H1 (cell line): Measurements from ENCODE around the gene MRPL54. TPM values are rescaled to one million over a fixed set of nuclear protein-coding genes. Genes with fewer than 3 reads are reported as not detected.

Experiments
- CTCF ChIA-PET: fragments of 300-600 bp; sonication (Branson Sonifier 250); formaldehyde crosslinking; loops from one replicate; lab custom pipeline; 2021; ENCODE audit not compliant: partially characterized antibody; lab: Charles Lee
- POLR2A ChIA-PET: fragments of 300-600 bp; sonication (Branson Sonifier 250); formaldehyde crosslinking; loops from one replicate; lab custom pipeline; 2021; ENCODE audit warnings: inconsistent platforms; ENCODE audit not compliant: partially characterized antibody; lab: Charles Lee
- DNase-seq, 2 experiments: peaks; one replicate each; pipeline versions ENCODE4 v3.0.0 to v3.0.0-alpha.2; 2010 to 2022; ENCODE audit warnings: low spot score in 2 of 2, low read depth in 1 of 2, mixed read lengths in 1 of 2
- FAIRE-seq: peaks from 2 replicates; lab custom pipeline; 2011; peaks lifted over from hg19 to GRCh38; lab: Jason Lieb, UNC
- H2AFZ ChIP-seq: 2 replicates; pipeline ENCODE4 v1.8.1; 2012; ENCODE audit warnings: low read length, inconsistent platforms
- H2AK5ac ChIP-seq: 2 replicates; pipeline ENCODE4 v1.6.1; 2013; ENCODE audit warnings: low read depth, low read length
- H2BK120ac ChIP-seq: replicated peaks from 2 replicates; pipeline ENCODE3; 2013; ENCODE audit warnings: low read depth, low read length, inconsistent platforms
- H2BK12ac ChIP-seq: 2 replicates; pipeline ENCODE4 v1.6.1; 2013; ENCODE audit warnings: low read depth, low read length
- H2BK15ac ChIP-seq: 2 replicates; pipeline ENCODE4 v1.6.1; 2013; ENCODE audit warnings: low read length
- H2BK20ac ChIP-seq: 2 replicates; pipeline ENCODE4 v1.6.1; 2013; ENCODE audit warnings: low read length
- H2BK5ac ChIP-seq: 2 replicates; pipeline ENCODE4 v1.6.1; 2013; ENCODE audit warnings: low read depth, low read length
- H3K14ac ChIP-seq: 2 replicates; pipeline ENCODE4 v1.6.1; 2013; ENCODE audit warnings: inconsistent platforms; ENCODE audit not compliant: insufficient read length
- H3K18ac ChIP-seq: 2 replicates; pipeline ENCODE4 v1.6.1; 2013; ENCODE audit warnings: low read length; ENCODE audit errors: extremely low read depth
- H3K23ac ChIP-seq: 2 replicates; pipeline ENCODE4 v1.6.1; 2013; ENCODE audit warnings: inconsistent platforms; ENCODE audit not compliant: insufficient read length
- H3K23me2 ChIP-seq: 2 replicates; pipeline ENCODE4 v1.6.1; 2013; ENCODE audit warnings: low read depth, low read length
- H3K27ac ChIP-seq: 2 replicates; pipeline ENCODE4 v1.6.1; 2011; ENCODE audit warnings: low read depth, low read length, inconsistent platforms
- H3K27me3 ChIP-seq, 4 experiments: replicated peaks in 1 of 4; 1 replicate in 1 of 4; 2 replicates in 3 of 4; pipeline versions ENCODE4 v1.6.1 to v1.8.1; 2011 to 2013; ENCODE audit warnings: low read length in 3 of 4, mild to moderate bottlenecking in 3 of 4, inconsistent platforms in 2 of 4, mixed read lengths in 2 of 4, moderate library complexity in 1 of 4; ENCODE audit not compliant: control insufficient read depth in 3 of 4, insufficient read depth in 3 of 4; ENCODE audit errors: extremely low read depth in 1 of 4
- H3K36me3 ChIP-seq, 4 experiments: 2 replicates each; pipeline versions ENCODE4 v1.6.1 to v1.8.1; 2011 to 2013; ENCODE audit warnings: mild to moderate bottlenecking in 4 of 4, low read length in 3 of 4, moderate library complexity in 2 of 4, control low read depth in 1 of 4, inconsistent platforms in 1 of 4; ENCODE audit not compliant: insufficient read depth in 4 of 4, control insufficient read depth in 2 of 4
- H3K4ac ChIP-seq: replicated peaks from 2 replicates; pipeline ENCODE3; 2013; ENCODE audit warnings: low read length, low read depth, mixed read lengths, inconsistent platforms; ENCODE audit not compliant: insufficient read length
- H3K4me1 ChIP-seq, 4 experiments: replicated peaks in 1 of 4; 1 replicate in 1 of 4; 2 replicates in 3 of 4; pipeline versions ENCODE4 v1.6.1 to v1.8.1; 2011 to 2013; ENCODE audit warnings: low read length in 3 of 4, inconsistent platforms in 2 of 4, mixed read lengths in 1 of 4; ENCODE audit not compliant: insufficient read depth in 4 of 4, control insufficient read depth in 3 of 4
- H3K4me2 ChIP-seq, 2 experiments: 2 replicates each; pipeline versions ENCODE4 v1.6.1 to v1.8.1; 2011 to 2013; ENCODE audit warnings: low read depth in 2 of 2, low read length in 2 of 2, control low read depth in 1 of 2, inconsistent platforms in 1 of 2, mild to moderate bottlenecking in 1 of 2; ENCODE audit not compliant: insufficient read depth in 1 of 2
- H3K4me3 ChIP-seq, 4 experiments: fragments of 200-600, 300-600 bp in 1 of 4; sonication (generic), shearing (Covaris generic), sonication (Bioruptor Twin) in 1 of 4; 2 replicates each; pipeline versions ENCODE4 v1.5.1 to v1.8.1; 2011 to 2016; ENCODE audit warnings: low read length in 4 of 4, low read depth in 3 of 4, control low read depth in 2 of 4, inconsistent platforms in 2 of 4, mild to moderate bottlenecking in 2 of 4, mixed read lengths in 1 of 4, moderate library complexity in 1 of 4; ENCODE audit not compliant: insufficient read depth in 2 of 4; ENCODE audit errors: extremely low read depth in 1 of 4
- H3K56ac ChIP-seq: replicated peaks from 2 replicates; pipeline ENCODE3; 2013; ENCODE audit warnings: low read depth, mild to moderate bottlenecking, mixed read lengths, low read length, inconsistent platforms; ENCODE audit not compliant: insufficient read length
- H3K79me1 ChIP-seq: 2 replicates; pipeline ENCODE4 v1.6.1; 2013; ENCODE audit warnings: low read depth, low read length, control low read depth
- H3K79me2 ChIP-seq, 2 experiments: 2 replicates each; pipeline versions ENCODE4 v1.6.1 to v1.8.1; 2012 to 2013; ENCODE audit warnings: low read length in 2 of 2, mild to moderate bottlenecking in 2 of 2, inconsistent platforms in 1 of 2; ENCODE audit not compliant: insufficient read depth in 2 of 2, control insufficient read depth in 1 of 2
- H3K9ac ChIP-seq, 4 experiments: replicated peaks in 1 of 4; 1 replicate in 1 of 4; 2 replicates in 3 of 4; pipeline versions ENCODE4 v1.6.1 to v1.8.1; 2011 to 2013; ENCODE audit warnings: low read depth in 3 of 4, low read length in 3 of 4, control low read depth in 2 of 4, mild to moderate bottlenecking in 2 of 4, moderate library complexity in 2 of 4, inconsistent platforms in 1 of 4; ENCODE audit errors: extremely low read depth in 1 of 4
- H3K9me3 ChIP-seq, 2 experiments: 2 replicates each; pipeline versions ENCODE4 v1.6.1 to v1.8.1; 2012 to 2013; ENCODE audit warnings: mild to moderate bottlenecking in 2 of 2, moderate library complexity in 2 of 2, control low read depth in 1 of 2, inconsistent platforms in 1 of 2, low read depth in 1 of 2, low read length in 1 of 2, mixed read lengths in 1 of 2; ENCODE audit not compliant: insufficient read depth in 2 of 2
- H4K20me1 ChIP-seq, 2 experiments: replicated peaks in 1 of 2; 2 replicates each; pipeline versions ENCODE3 to v1.8.1; 2011 to 2013; ENCODE audit warnings: inconsistent platforms in 2 of 2, low read length in 2 of 2, mild to moderate bottlenecking in 1 of 2; ENCODE audit not compliant: insufficient read depth in 2 of 2, control insufficient read depth in 1 of 2
- H4K5ac ChIP-seq: 2 replicates; pipeline ENCODE4 v1.6.1; 2013; ENCODE audit warnings: low read length, low read depth, mixed read lengths, inconsistent platforms; ENCODE audit not compliant: insufficient read length
- H4K8ac ChIP-seq: 2 replicates; pipeline ENCODE4 v1.8.0; 2013; ENCODE audit warnings: mild to moderate bottlenecking, moderate library complexity, low read length, inconsistent platforms; ENCODE audit not compliant: insufficient read depth; ENCODE audit errors: extremely low read depth
- H4K91ac ChIP-seq: replicated peaks from 2 replicates; pipeline ENCODE3; 2013; ENCODE audit warnings: low read length, mixed read lengths, inconsistent platforms; ENCODE audit not compliant: insufficient read length
- CBX8 ChIP-seq: fragments of 300-800, 300-1000 bp; sonication (generic); IDR thresholded peaks from 2 replicates; pipeline ENCODE4 v1.7.1; 2016; ENCODE audit warnings: low read depth, low read length, borderline replicate concordance
- EZH2 ChIP-seq: fragments of 200-600 bp; sonication (generic); IDR thresholded peaks from 2 replicates; pipeline ENCODE4 v1.7.1; 2012; ENCODE audit warnings: low read depth, mild to moderate bottlenecking, moderate library complexity, low read length, inconsistent platforms; ENCODE audit not compliant: severe bottlenecking
- GABPA ChIP-seq: IDR thresholded peaks from 2 replicates; pipeline ENCODE4 v1.6.1; 2011; ENCODE audit warnings: mild to moderate bottlenecking, low read length, moderate library complexity, borderline replicate concordance; ENCODE audit not compliant: insufficient read depth
- HDAC2 ChIP-seq, 2 experiments: fragments of 300-600 bp in 1 of 2; sonication (generic) in 1 of 2; IDR thresholded peaks; 2 replicates each; pipeline ENCODE4 v1.6.1; 2011 to 2012; ENCODE audit warnings: low read depth in 2 of 2, low read length in 2 of 2, mild to moderate bottlenecking in 2 of 2, moderate library complexity in 2 of 2, borderline replicate concordance in 1 of 2, inconsistent platforms in 1 of 2
- KDM5A ChIP-seq: fragments of 200-600 bp; IDR thresholded peaks from 2 replicates; pipeline ENCODE4 v1.7.1; 2012; ENCODE audit warnings: mild to moderate bottlenecking, low read length, inconsistent platforms, mixed read lengths
- MAX ChIP-seq: IDR thresholded peaks from 2 replicates; pipeline ENCODE4 v1.6.1; 2012; ENCODE audit warnings: inconsistent platforms
- NRF1 ChIP-seq: IDR thresholded peaks from 2 replicates; pipeline ENCODE4 v1.6.1; 2011; ENCODE audit warnings: mild to moderate bottlenecking, low read depth, low read length, improper control_type of control experiment
- SAP30 ChIP-seq: fragments of 300-600 bp; sonication (generic); IDR thresholded peaks from 2 replicates; pipeline ENCODE4 v1.7.1; 2012; ENCODE audit warnings: low read length, moderate library complexity, mild to moderate bottlenecking, inconsistent platforms; ENCODE audit not compliant: insufficient read depth, insufficient replicate concordance
- SRF ChIP-seq: IDR thresholded peaks from 2 replicates; pipeline ENCODE4 v1.6.1; 2011; ENCODE audit warnings: mild to moderate bottlenecking, low read depth, low read length, moderate library complexity
- TEAD4 ChIP-seq: IDR thresholded peaks from 2 replicates; pipeline ENCODE4 v1.6.1; 2012; ENCODE audit warnings: low read depth, low read length, inconsistent platforms, mixed read lengths
- WGBS, 2 experiments: shearing (Covaris generic) in 1 of 2; methylation state at CpG; one replicate each; pipeline versions ENCODE4 v1.1.6 to v1.1.7; 2013 to 2015; ENCODE audit warnings: low lambda C conversion rate in 2 of 2, mixed read lengths in 2 of 2, inconsistent platforms in 1 of 2, low coverage in 1 of 2, missing lambda C conversion rate in 1 of 2; ENCODE audit not compliant: insufficient replicate concordance in 2 of 2, insufficient coverage in 1 of 2, insufficient read length in 1 of 2; ENCODE audit errors: extremely low coverage in 1 of 2, missing lambda C conversion rate in 1 of 2; 5-methylcytosine and 5-hydroxymethylcytosine counted together
- polyA plus RNA-seq, 7 experiments: library from polyadenylated mRNA; depleted of rRNA in 3 of 7; stranded (reverse) in 5 of 7; unstranded in 2 of 7; fragments of >200 nt in 5 of 7; fragments of 200-250 nt in 2 of 7; gene quantifications; 1 replicate in 5 of 7; 2 replicates in 1 of 7; 4 replicates in 1 of 7; pipeline versions ENCODE4 v1.2.1 to v1.2.3, GENCODE V29; 2011 to 2013; ENCODE audit warnings: missing spikeins in 2 of 7, mixed read lengths in 2 of 7
- total RNA-seq: library from RNA; stranded (reverse); fragmentation: NEBNext Ultra II Directional; extraction: Animal tissue kit (Norgen Biotek cat#: 25700); gene quantifications from 2 replicates; pipeline ENCODE4 v1.2.1, GENCODE V29; 2021

Gene MRPL54
- total and polyA plus RNA-seq, 2 of the 8 experiments (the other 6 are each of a cell fraction or from before 2014, with no cell fraction given): 63.8 to 72.8 TPM

- ChIA-PET CTCF (interaction anchor here (0.9 to 1.3 kb wide), 3 partner anchors 10 to 347 kb away, joined by 3 read pairs; no protein-coding TSS in a partner anchor), POLR2A (interaction anchor here (1.2 to 2.0 kb wide), 4 partner anchors 28 to 73 kb away, joined by 3 to 6 read pairs (median 4); partner anchors contain the start of gene APBA3)
- Histone ChIP-seq H3K27me3 (peaks cover 0 to 3% (median 0%) of the 10 kb centered on the region in 4 experiments; a peak in 1 of 7 replicates), H2BK20ac (no peak overlapping the region), H4K20me1 (no peaks in the 10 kb centered on the region), H2AK5ac (no peak overlapping the region), H3K23me2 (no peaks in the 10 kb centered on the region), H3K36me3 (no peaks in the 10 kb centered on the region), H3K9me3 (peaks cover 4 to 10% of the 10 kb centered on the region in 2 experiments; a peak in 2 of 4 replicates), H4K8ac (no peak overlapping the region), H3K4me2 (no peak overlapping the region), H2BK120ac (no peak overlapping the region), H3K79me1 (no peaks in the 10 kb centered on the region), H3K4ac (no peak overlapping the region), H3K18ac (no peak overlapping the region), H2AFZ (no peak overlapping the region), H3K9ac (no peak overlapping the region), H4K91ac (no peak overlapping the region), H3K27ac (no peak overlapping the region), H3K14ac (no peak overlapping the region), H3K56ac (no peak overlapping the region), H3K4me3 (no peak overlapping the region), H2BK12ac (no peak overlapping the region), H2BK15ac (no peak overlapping the region), H3K23ac (no peak overlapping the region), H4K5ac (no peak overlapping the region), H3K79me2 (no peaks in the 10 kb centered on the region), H3K4me1 (no peaks in the 10 kb centered on the region), H2BK5ac (no peak overlapping the region)
- TF ChIP-seq CBX8 (no peak), EZH2 (no peak), KDM5A (no peak), TEAD4 (no peak), SRF (no peak), HDAC2 (IDR thresholded peaks at IDR 0.05; ENCODE audit: borderline replicate concordance in 1 of 2, low read depth in 2 of 2, low read length in 2 of 2) (no peak), GABPA (no peak), MAX (no peak), NRF1 (no peak), SAP30 (no peak)
- no peak for FAIRE-seq
- no peak for DNase-seq
- WGBS, 2 experiments: 94% methylated on average over 3 of the region's 3 CpGs; no CpG with 5 or more reads in 1 of the 2 experiments
Measured at GRCh38 chr19:3793799-3794198, 31.3 kb downstream of the MRPL54 start.
